Measurements from ENCODE around the gene CBR1.

CBR1 gene

GRCh38 chr21:36069713-36070583 lies at the start of gene CBR1:
Gene CBR1, plus strand, starts transcription at chr21:36070024. Its CDS starts 92 bp downstream, at chr21:36070116.
- peak; percentile 88 for DNase-seq

GRCh38 chr21:36021251-36021837 lies 48.5 kb upstream of the CBR1 start:
- DNase-seq = no peak

- no peak for DNase-seq
Measured at GRCh38 chr21:36022427-36023091, 47.3 kb upstream of the CBR1 start.

- no peak for DNase-seq
Measured at GRCh38 chr21:36023092-36023480, 46.7 kb upstream of the CBR1 start.

GRCh38 chr21:36024782-36025181 lies 45.0 kb upstream of the CBR1 start:
- no peak for DNase-seq

- no peak for DNase-seq
Measured at GRCh38 chr21:36027347-36027746, 42.5 kb upstream of the CBR1 start.

- DNase-seq = peak; percentile 57
Measured at GRCh38 chr21:36028127-36029069, 41.4 kb upstream of the CBR1 start.

- DNase-seq = no peak
Measured at GRCh38 chr21:36029309-36029708, 40.5 kb upstream of the CBR1 start.

GRCh38 chr21:36030581-36031189 lies 39.1 kb upstream of the CBR1 start:
- DNase-seq = no peak

- no peak for DNase-seq
Measured at GRCh38 chr21:36032647-36033406, 37.0 kb upstream of the CBR1 start.

GRCh38 chr21:36034211-36034913 lies 35.5 kb upstream of the CBR1 start:
- DNase-seq = no peak

GRCh38 chr21:36035381-36035791 lies 34.4 kb upstream of the CBR1 start:
- no peak for DNase-seq

- DNase-seq = no peak
Measured at GRCh38 chr21:36038701-36039497, 30.9 kb upstream of the CBR1 start.

- DNase-seq = no peak
Measured at GRCh38 chr21:36039861-36040260, 30.0 kb upstream of the CBR1 start.

GRCh38 chr21:36040389-36040788 lies 29.4 kb upstream of the CBR1 start:
- DNase-seq = no peak

GRCh38 chr21:36041910-36042309 lies 27.9 kb upstream of the CBR1 start:
- DNase-seq = no peak

GRCh38 chr21:36044056-36044455 lies 25.8 kb upstream of the CBR1 start:
- no peak for DNase-seq

- no peak for DNase-seq
Measured at GRCh38 chr21:36045993-36046392, 23.8 kb upstream of the CBR1 start.

GRCh38 chr21:36047139-36047538 lies 22.7 kb upstream of the CBR1 start:
- no peak for DNase-seq

- DNase-seq = no peak
Measured at GRCh38 chr21:36048357-36048756, 21.5 kb upstream of the CBR1 start.

All from stimulated activated CD4-positive, alpha-beta T cell treated with anti-CD3 and anti-CD28 coated beads, Interleukin-4, amount 100 ng/mL, for 1 hour (primary cell).